ENCODE data around the gene MYO15B. TPM values are rescaled to one million over a fixed set of nuclear protein-coding genes. Genes with fewer than 3 reads are reported as not detected.
A peak's percentile ranks its signal among the peaks of the same experiment; 100 is the strongest.

MYO15B gene
- total and polyA plus RNA-seq, 10 donors, result 123 to 569 (median 347) TPM

GRCh38 chr17:75607086-75607485 is 19.5 kb downstream of the MYO15B start:
- H3K27me3 ChIP-seq (replicated peaks in 1 of 7), result no peaks in the 10 kb centered on the region
- H3K9me3 ChIP-seq, result no peaks in the 10 kb centered on the region
- DNase-seq, result no peak
- H3K36me3 ChIP-seq, result peaks cover 0 to 48% (median 9%) of the 10 kb centered on the region in 6 donors
- H3K4me3 ChIP-seq, result no peak overlapping the region
- H3K4me1 ChIP-seq, result peaks cover 0 to 10% (median 3%) of the 10 kb centered on the region in 6 donors
- intact Hi-C loops (cut with DNase I; ENCODE audit: low total_unique reads), result no loop called here
- TF ChIP-seq, protein P1, sequence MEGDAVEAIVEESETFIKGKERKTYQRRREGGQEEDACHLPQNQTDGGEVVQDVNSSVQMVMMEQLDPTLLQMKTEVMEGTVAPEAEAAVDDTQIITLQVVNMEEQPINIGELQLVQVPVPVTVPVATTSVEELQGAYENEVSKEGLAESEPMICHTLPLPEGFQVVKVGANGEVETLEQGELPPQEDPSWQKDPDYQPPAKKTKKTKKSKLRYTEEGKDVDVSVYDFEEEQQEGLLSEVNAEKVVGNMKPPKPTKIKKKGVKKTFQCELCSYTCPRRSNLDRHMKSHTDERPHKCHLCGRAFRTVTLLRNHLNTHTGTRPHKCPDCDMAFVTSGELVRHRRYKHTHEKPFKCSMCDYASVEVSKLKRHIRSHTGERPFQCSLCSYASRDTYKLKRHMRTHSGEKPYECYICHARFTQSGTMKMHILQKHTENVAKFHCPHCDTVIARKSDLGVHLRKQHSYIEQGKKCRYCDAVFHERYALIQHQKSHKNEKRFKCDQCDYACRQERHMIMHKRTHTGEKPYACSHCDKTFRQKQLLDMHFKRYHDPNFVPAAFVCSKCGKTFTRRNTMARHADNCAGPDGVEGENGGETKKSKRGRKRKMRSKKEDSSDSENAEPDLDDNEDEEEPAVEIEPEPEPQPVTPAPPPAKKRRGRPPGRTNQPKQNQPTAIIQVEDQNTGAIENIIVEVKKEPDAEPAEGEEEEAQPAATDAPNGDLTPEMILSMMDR (IDR thresholded peaks at IDR 0.05 in 8 of 11, conservative IDR thresholded peaks at IDR 0.05 in 3 of 11), result no peak
- TF ChIP-seq POLR2A (IDR thresholded peaks at IDR 0.05), result no peak
- TF ChIP-seq POLR2AphosphoS5 (IDR thresholded peaks at IDR 0.05), result no peak
- no peak overlapping the region for H3K27ac ChIP-seq
- WGBS, 5 donors, result 81 to 91% (median 84%) methylated on average over 5 of the region's 5 CpGs

- WGBS, 5 donors, result 81 to 94% (median 88%) methylated on average over 18 to 25 of the region's 25 CpGs
- DNase-seq, result no peak
- no peaks in the 10 kb centered on the region for H3K4me1 ChIP-seq
- TF ChIP-seq POLR2AphosphoS5 (IDR thresholded peaks at IDR 0.05), result peak in 1 of 3 donors; percentile 40
- TF ChIP-seq, protein P1 (IDR thresholded peaks at IDR 0.05 in 8 of 11, conservative IDR thresholded peaks at IDR 0.05 in 3 of 11), result no peak
- intact Hi-C loops (cut with DNase I; ENCODE audit: low total_unique reads), result no loop called here
- H3K4me3 ChIP-seq, result no peak overlapping the region
- H3K36me3 ChIP-seq, result peaks cover 0 to 67% (median 40%) of the 10 kb centered on the region in 6 donors
- no peaks in the 10 kb centered on the region for H3K9me3 ChIP-seq
- no peaks in the 10 kb centered on the region for H3K27me3 ChIP-seq (replicated peaks in 1 of 7)
- H3K27ac ChIP-seq, result no peak overlapping the region
Observed at GRCh38 chr17:75610103-75610984, 22.7 kb downstream of the MYO15B start.

DNA sequence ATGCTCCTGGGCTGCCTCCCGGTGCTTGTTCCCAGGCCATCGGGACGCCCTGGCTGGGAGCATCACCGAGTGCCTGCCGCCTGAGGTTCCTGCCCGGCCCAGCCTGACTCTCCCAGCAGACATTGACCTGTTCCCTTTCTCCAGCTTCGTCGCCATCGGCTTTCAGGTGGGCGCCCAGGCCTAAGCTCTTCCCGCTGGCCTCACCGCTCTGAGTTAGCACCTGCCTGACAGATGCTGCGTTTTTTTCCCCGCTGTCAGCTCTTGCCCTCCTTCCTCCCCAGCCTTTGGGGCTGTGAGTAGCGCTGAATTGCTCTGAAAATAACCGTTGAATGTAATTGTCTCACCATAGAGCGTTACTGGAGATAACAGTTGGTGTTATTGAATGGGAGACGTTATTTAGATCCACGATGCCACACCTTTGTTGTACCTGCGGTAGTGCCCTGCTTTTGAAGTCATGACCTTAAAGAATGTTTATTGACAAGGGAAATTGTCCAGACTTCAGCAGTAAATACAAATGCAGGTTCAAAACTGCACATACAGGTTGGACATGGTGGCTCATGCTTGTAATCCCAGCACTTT is 24.3 kb downstream of the MYO15B start:
- peaks cover 0 to 80% (median 55%) of the 10 kb centered on the region in 6 donors for H3K36me3 ChIP-seq
- DNase-seq, result no peak
- TF ChIP-seq, protein P1 (IDR thresholded peaks at IDR 0.05 in 8 of 11, conservative IDR thresholded peaks at IDR 0.05 in 3 of 11), result no peak
- TF ChIP-seq POLR2AphosphoS5 (IDR thresholded peaks at IDR 0.05), result peak in 1 of 3 donors; percentile 45

More for the DNA sequence above, 24.3 kb downstream of the MYO15B start:
- H3K4me3 ChIP-seq, result no peak overlapping the region
- H3K9me3 ChIP-seq, result no peaks in the 10 kb centered on the region
- no peaks in the 10 kb centered on the region for H3K27me3 ChIP-seq (replicated peaks in 1 of 7)
- H3K4me1 ChIP-seq, result no peaks in the 10 kb centered on the region
- no peak overlapping the region for H3K27ac ChIP-seq
- 93 to 97% (median 95%) methylated on average over 19 to 20 of the region's 20 CpGs for WGBS, 5 donors
- intact Hi-C loops (cut with DNase I; ENCODE audit: low total_unique reads), result no loop called here

Data from spleen (tissue), 11 donors.